Endothelial cell of umbilical vein (primary cell): ENCODE data around the gene CBX3. TPM values are rescaled to one million over a fixed set of nuclear protein-coding genes. Genes with fewer than 3 reads are reported as not detected.

Experiments
- BruUV-seq: library from RNA; stranded (reverse); fragments of 400-500 nt; replicated peaks from 2 replicates; lab custom pipeline; 2021; lab: Mats Ljungman, UMichigan
- CTCF ChIA-PET: fragments of 300-600, 350-600 bp; sonication (Branson Sonifier 250); formaldehyde crosslinking; loops from one replicate; lab custom pipeline; 2021; ENCODE audit warnings: antibody characterized with exemption, inconsistent platforms; lab: Charles Lee
- POLR2A ChIA-PET: fragments of 300-600, 350-600 bp; sonication (Branson Sonifier 250); formaldehyde crosslinking; loops from one replicate; lab custom pipeline; 2021; ENCODE audit warnings: antibody characterized with exemption, inconsistent platforms; lab: Charles Lee
- DNase-seq: peaks from one replicate; pipeline ENCODE4 v3.0.0-alpha.2; 2011; ENCODE audit warnings: low read depth, low spot score
- FAIRE-seq: peaks from 2 replicates; lab custom pipeline; 2011; peaks lifted over from hg19 to GRCh38; lab: Jason Lieb, UNC
- H2AFZ ChIP-seq: 2 replicates; pipeline ENCODE4 v1.6.0; 2012; ENCODE audit warnings: low read depth, low read length, control low read depth, inconsistent platforms
- H3K27ac ChIP-seq: 2 replicates; pipeline ENCODE4 v1.5.1; 2011; ENCODE audit warnings: low read depth, mild to moderate bottlenecking, control low read depth, low read length, moderate library complexity; ENCODE audit not compliant: insufficient read depth
- H3K27me3 ChIP-seq, 2 experiments: 2 replicates each; pipeline versions ENCODE4 v1.6.0 to v1.6.1; 2011; ENCODE audit warnings: low read length in 2 of 2, mixed read lengths in 1 of 2; ENCODE audit not compliant: control insufficient read depth in 2 of 2, insufficient read depth in 2 of 2
- H3K36me3 ChIP-seq, 2 experiments: 2 replicates in 1 of 2; 3 replicates in 1 of 2; pipeline ENCODE4 v1.5.1; 2011; ENCODE audit warnings: low read length in 2 of 2, mild to moderate bottlenecking in 1 of 2, moderate library complexity in 1 of 2; ENCODE audit not compliant: control insufficient read depth in 2 of 2, insufficient read depth in 2 of 2; ENCODE audit errors: extremely low read depth in 1 of 2
- H3K4me1 ChIP-seq: 3 replicates; pipeline ENCODE4 v1.5.1; 2011; ENCODE audit warnings: mild to moderate bottlenecking, low read length; ENCODE audit not compliant: control insufficient read depth, insufficient read depth; ENCODE audit errors: extremely low read depth
- H3K4me2 ChIP-seq: 2 replicates; pipeline ENCODE4 v1.6.1; 2011; ENCODE audit warnings: low read length, control low read depth, mixed read lengths; ENCODE audit not compliant: insufficient read depth
- H3K4me3 ChIP-seq, 3 experiments: fragments of 200-600 bp in 1 of 3; sonication (generic), shearing (Covaris generic) in 1 of 3; replicated peaks in 1 of 3; 2 replicates each; pipeline ENCODE4 v1.5.1; 2011 to 2016; ENCODE audit warnings: control low read depth in 3 of 3, low read length in 3 of 3, mild to moderate bottlenecking in 2 of 3, inconsistent platforms in 1 of 3, low read depth in 1 of 3, moderate library complexity in 1 of 3; ENCODE audit not compliant: insufficient read depth in 1 of 3
- H3K79me2 ChIP-seq: 2 replicates; pipeline ENCODE4 v1.6.0; 2012; ENCODE audit warnings: low read length, inconsistent platforms; ENCODE audit not compliant: control insufficient read depth, insufficient read depth
- H3K9ac ChIP-seq: replicated peaks from 2 replicates; pipeline ENCODE3; 2011; ENCODE audit warnings: low read length, control low read depth; ENCODE audit not compliant: insufficient read depth; ENCODE audit errors: extremely low read depth
- H3K9me1 ChIP-seq: replicated peaks from 3 replicates; pipeline ENCODE4 v1.6.0; 2011; ENCODE audit warnings: mild to moderate bottlenecking, low read length; ENCODE audit not compliant: control insufficient read depth, insufficient read depth; ENCODE audit errors: extremely low read depth
- H3K9me3 ChIP-seq: replicated peaks from 2 replicates; pipeline ENCODE4 v1.5.1; 2012; ENCODE audit warnings: low read length, inconsistent platforms; ENCODE audit not compliant: control insufficient read depth, insufficient read depth
- H4K20me1 ChIP-seq: replicated peaks from 2 replicates; pipeline ENCODE3; 2011; ENCODE audit warnings: mild to moderate bottlenecking, low read length; ENCODE audit not compliant: control insufficient read depth, insufficient read depth; ENCODE audit errors: extremely low read depth
- CTCF ChIP-seq, 2 donors: IDR thresholded peaks; 1 replicate in 1 of 2; 2 replicates in 1 of 2; pipeline ENCODE4 v1.5.1; 2011; ENCODE audit warnings: low read length in 2 of 2, mild to moderate bottlenecking in 2 of 2, moderate library complexity in 2 of 2, control low read depth in 1 of 2, inconsistent platforms in 1 of 2, low read depth in 1 of 2; ENCODE audit not compliant: insufficient read depth in 1 of 2; ENCODE audit errors: extremely low read depth in 1 of 2
- EZH2 ChIP-seq: IDR thresholded peaks from 2 replicates; pipeline ENCODE4 v1.6.1; 2012; ENCODE audit warnings: borderline replicate concordance, low read depth, mild to moderate bottlenecking, moderate library complexity, low read length, inconsistent platforms; ENCODE audit not compliant: severe bottlenecking
- FOS ChIP-seq: IDR thresholded peaks from 2 replicates; pipeline ENCODE4 v1.6.1; 2011; ENCODE audit warnings: mild to moderate bottlenecking, low read length, moderate library complexity, borderline replicate concordance; ENCODE audit not compliant: insufficient read depth
- GATA2 ChIP-seq: IDR thresholded peaks from 2 replicates; pipeline ENCODE4 v1.7.0; 2011; ENCODE audit warnings: low read depth, mild to moderate bottlenecking, moderate library complexity, mixed read lengths, low read length; ENCODE audit not compliant: insufficient read length, insufficient read depth
- JUN ChIP-seq: IDR thresholded peaks from 2 replicates; pipeline ENCODE4 v1.6.1; 2011; ENCODE audit warnings: borderline replicate concordance, low read depth; ENCODE audit not compliant: insufficient read length, insufficient read depth
- MAX ChIP-seq: IDR thresholded peaks from 2 replicates; pipeline ENCODE4 v1.6.1; 2011; ENCODE audit not compliant: insufficient read depth, insufficient read length
- MYC ChIP-seq: IDR thresholded peaks from one replicate; pipeline ENCODE4 v1.6.1; 2011; ENCODE audit warnings: mild to moderate bottlenecking, low read depth, low read length
- POLR2A ChIP-seq: IDR thresholded peaks from 2 replicates; pipeline ENCODE4 v1.6.1; 2012; ENCODE audit warnings: low read depth, mild to moderate bottlenecking, control low read depth, low read length
- POLR2AphosphoS5 ChIP-seq: IDR thresholded peaks from 2 replicates; pipeline ENCODE4 v1.6.1; 2012; ENCODE audit warnings: low read depth, mild to moderate bottlenecking, control low read depth, low read length, moderate library complexity; ENCODE audit not compliant: insufficient read depth
- dilution Hi-C: fragments of 300-500 bp; cut with MboI; formaldehyde crosslinking; loops from one replicate; pipeline ENCODE4 v1.15.0; 2019; ENCODE audit warnings: low sequenced_read_pairs; ENCODE audit not compliant: extremely low pct_ligation_motif_present
- intact Hi-C: fragments of 100-400 bp; cut with micrococcal nuclease; formaldehyde crosslinking; loops from one replicate; pipeline ENCODE4 v1.10.0; 2022
- polyA plus RNA-seq, 4 experiments: library from polyadenylated mRNA; depleted of rRNA in 3 of 4; stranded (reverse) in 3 of 4; unstranded in 1 of 4; fragments of >200 nt; gene quantifications; 2 replicates each; pipeline versions ENCODE4 v1.2.1 to v1.2.3, GENCODE V29; 2011 to 2012; ENCODE audit warnings: missing spikeins in 1 of 4
- total RNA-seq: library from RNA; stranded (reverse); gene quantifications from 2 replicates; pipeline ENCODE4 v1.2.3, GENCODE V29; 2021

The CBX3 gene
- total and polyA plus RNA-seq, 2 donors (not counting 3 experiments of a cell fraction or from before 2014, with no cell fraction given): 47.5 to 200 TPM

- Histone ChIP-seq H3K9ac (no peak overlapping the region), H3K4me1 (no peaks in the 10 kb centered on the region), H4K20me1 (no peaks in the 10 kb centered on the region), H3K9me1 (no peaks in the 10 kb centered on the region), H3K27ac (no peak overlapping the region), H3K4me3 (no peak overlapping the region), H3K36me3 (no peaks in the 10 kb centered on the region), H3K27me3 (no peaks in the 10 kb centered on the region), H3K79me2 (peaks cover 13% of the 10 kb centered on the region), H3K9me3 (no peaks in the 10 kb centered on the region), H3K4me2 (no peak overlapping the region), H2AFZ (no peak overlapping the region)
- DNase-seq (no peak), FAIRE-seq (no peak)
- TF ChIP-seq EZH2 (no peak), JUN (no peak), CTCF (IDR thresholded peaks at IDR 0.05; ENCODE audit: extremely low read depth in 1 of 2, insufficient read depth in 1 of 2, low read depth in 1 of 2, low read length in 2 of 2) (no peak), POLR2AphosphoS5 (no peak), POLR2A (no peak), MAX (no peak), MYC (no peak), GATA2 (no peak), FOS (no peak)
- intact Hi-C loops: no loop called here
- no TSS peak for BruUV-seq
- ChIA-PET POLR2A (no interaction called here), CTCF (no interaction called here)
- dilution Hi-C loops: no loop called here
These were observed 29.9 kb upstream of the CBX3 start for GRCh38 chr7:26171601-26172000.
